ENCODE measurements around the gene TRAF7. TPM values are rescaled to one million over a fixed set of nuclear protein-coding genes. Genes with fewer than 3 reads are reported as not detected.
A peak's percentile ranks its signal among the peaks of the same experiment; 100 is the strongest.

TRAF7 gene
- total and polyA plus RNA-seq, 2 donors (not counting 1 experiment from before 2014, with no cell fraction given): 46.1 to 50.9 TPM

DNA sequence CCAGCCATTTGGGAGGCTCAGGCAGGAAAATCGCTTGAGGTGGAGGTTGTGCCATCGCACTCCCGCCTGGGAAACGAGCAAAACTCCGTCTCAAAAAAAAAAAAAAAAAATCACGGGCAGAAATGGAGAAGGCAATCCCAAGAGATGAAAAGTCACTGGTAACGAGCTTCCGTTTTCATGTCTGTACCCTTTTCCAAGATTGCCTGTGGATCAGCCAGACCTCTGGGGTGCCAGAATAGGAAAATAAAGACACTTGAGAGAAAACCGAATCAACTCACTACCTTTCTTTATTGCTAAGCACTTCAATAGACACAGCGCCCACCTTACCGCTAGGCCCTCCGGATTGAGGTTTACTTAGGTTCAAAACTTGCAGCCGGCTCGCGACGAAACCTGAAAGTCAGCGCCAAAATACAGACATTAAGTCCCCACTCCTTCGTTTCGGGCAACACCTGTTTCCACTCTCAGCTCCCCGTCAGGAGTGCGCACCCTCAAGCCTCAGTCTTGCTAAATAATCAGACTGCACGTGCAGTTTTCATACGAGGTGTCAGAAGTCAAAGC, 970 bp upstream of the TRAF7 start:
- Histone ChIP-seq H4K20me1 (ENCODE audit: control insufficient read depth, insufficient read depth, low read length, poor library complexity, severe bottlenecking) (peaks cover 86% of the 10 kb centered on the region), H3K9me3 (ENCODE audit: control extremely low read depth in 1 of 3, control insufficient read depth in 2 of 3, insufficient read depth in 1 of 3, low read length in 2 of 3) (no peaks in the 10 kb centered on the region), H3K27ac (ENCODE audit: low read length in 2 of 2) (peak overlapping the region; percentile 66 to 84), H3K36me3 (replicated peaks in 1 of 2; ENCODE audit: control extremely low read depth in 1 of 2, control insufficient read depth in 1 of 2, extremely low read depth in 1 of 2, insufficient read depth in 2 of 2, low read length in 1 of 2) (peaks cover 0 to 18% of the 10 kb centered on the region in 2 experiments), H3K79me2 (ENCODE audit: control insufficient read depth, insufficient read depth, low read length) (peaks cover 79% of the 10 kb centered on the region), H3K27me3 (replicated peaks in 1 of 4; ENCODE audit: control extremely low read depth in 1 of 4, control insufficient read depth in 3 of 4, insufficient read depth in 4 of 4, low read length in 3 of 4) (peaks cover 0 to 4% (median 0%) of the 10 kb centered on the region in 4 experiments), H3K4me3 (ENCODE audit: control extremely low read depth in 1 of 5, extremely low read depth in 1 of 5, insufficient read depth in 1 of 5, low read depth in 2 of 5, low read length in 4 of 5) (peak overlapping the region; percentile 70 to 100 (median 90)), H3K4me1 (ENCODE audit: control insufficient read depth in 2 of 2, insufficient read depth in 2 of 2, low read length in 2 of 2) (peaks cover 48 to 78% of the 10 kb centered on the region in 2 donors), H2AFZ (ENCODE audit: insufficient read depth, low read depth, low read length, poor library complexity, severe bottlenecking) (no peak overlapping the region), H3K4me2 (replicated peaks; ENCODE audit: low read depth, low read length, poor library complexity, severe bottlenecking) (peak overlapping the region; percentile 98), H3K9ac (ENCODE audit: low read length) (peak overlapping the region; percentile 99)
- H3K4me1 Mint-ChIP-seq: peaks cover 72% of the 10 kb centered on the region
- ChIA-PET POLR2A (interaction anchor here (0.7 to 1.8 kb wide), 17 partner anchors 14 to 1347 kb away, joined by 3 to 16 read pairs (median 5); partner anchors contain the start of genes ATP6V0C, ECI1, MLST8 and MSRB1), CTCF (interaction anchor here (0.6 to 5.9 kb wide), 21 partner anchors 14 to 987 kb away, joined by 3 to 72 read pairs (median 4); partner anchors contain the start of genes ECI1, MLST8, NOXO1 and NTHL1)
- ATAC-seq (ENCODE audit: low read depth) (no peak), DNase-seq (no peak)
- WGBS (ENCODE audit: insufficient coverage): under 1% methylated on average over 23 of the region's 23 CpGs
- intact Hi-C loops (cut with micrococcal nuclease): loop anchor here (1.0 to 10.0 kb wide), 15 partner anchors 14 to 750 kb away; partner anchors contain the start of genes ATP6V0C, E4F1, ECI1 and MLST8
- no peaks in the 10 kb centered on the region for H3K27me3 Mint-ChIP-seq
- TF ChIP-seq EZH2 (IDR thresholded peaks at IDR 0.05; ENCODE audit: borderline replicate concordance, insufficient read depth, low read depth, low read length, poor library complexity, severe bottlenecking): no peak
- TF ChIP-seq, protein P1, sequence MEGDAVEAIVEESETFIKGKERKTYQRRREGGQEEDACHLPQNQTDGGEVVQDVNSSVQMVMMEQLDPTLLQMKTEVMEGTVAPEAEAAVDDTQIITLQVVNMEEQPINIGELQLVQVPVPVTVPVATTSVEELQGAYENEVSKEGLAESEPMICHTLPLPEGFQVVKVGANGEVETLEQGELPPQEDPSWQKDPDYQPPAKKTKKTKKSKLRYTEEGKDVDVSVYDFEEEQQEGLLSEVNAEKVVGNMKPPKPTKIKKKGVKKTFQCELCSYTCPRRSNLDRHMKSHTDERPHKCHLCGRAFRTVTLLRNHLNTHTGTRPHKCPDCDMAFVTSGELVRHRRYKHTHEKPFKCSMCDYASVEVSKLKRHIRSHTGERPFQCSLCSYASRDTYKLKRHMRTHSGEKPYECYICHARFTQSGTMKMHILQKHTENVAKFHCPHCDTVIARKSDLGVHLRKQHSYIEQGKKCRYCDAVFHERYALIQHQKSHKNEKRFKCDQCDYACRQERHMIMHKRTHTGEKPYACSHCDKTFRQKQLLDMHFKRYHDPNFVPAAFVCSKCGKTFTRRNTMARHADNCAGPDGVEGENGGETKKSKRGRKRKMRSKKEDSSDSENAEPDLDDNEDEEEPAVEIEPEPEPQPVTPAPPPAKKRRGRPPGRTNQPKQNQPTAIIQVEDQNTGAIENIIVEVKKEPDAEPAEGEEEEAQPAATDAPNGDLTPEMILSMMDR (IDR thresholded peaks at IDR 0.05): no peak
- peak overlapping the region; percentile 79 for H3K4me3 Mint-ChIP-seq
- H3K9me3 Mint-ChIP-seq (ENCODE audit: insufficient read depth): no peaks in the 10 kb centered on the region
- peak overlapping the region; percentile 74 for H3K27ac Mint-ChIP-seq
